ENCODE data around the gene VCPKMT.

DNA sequence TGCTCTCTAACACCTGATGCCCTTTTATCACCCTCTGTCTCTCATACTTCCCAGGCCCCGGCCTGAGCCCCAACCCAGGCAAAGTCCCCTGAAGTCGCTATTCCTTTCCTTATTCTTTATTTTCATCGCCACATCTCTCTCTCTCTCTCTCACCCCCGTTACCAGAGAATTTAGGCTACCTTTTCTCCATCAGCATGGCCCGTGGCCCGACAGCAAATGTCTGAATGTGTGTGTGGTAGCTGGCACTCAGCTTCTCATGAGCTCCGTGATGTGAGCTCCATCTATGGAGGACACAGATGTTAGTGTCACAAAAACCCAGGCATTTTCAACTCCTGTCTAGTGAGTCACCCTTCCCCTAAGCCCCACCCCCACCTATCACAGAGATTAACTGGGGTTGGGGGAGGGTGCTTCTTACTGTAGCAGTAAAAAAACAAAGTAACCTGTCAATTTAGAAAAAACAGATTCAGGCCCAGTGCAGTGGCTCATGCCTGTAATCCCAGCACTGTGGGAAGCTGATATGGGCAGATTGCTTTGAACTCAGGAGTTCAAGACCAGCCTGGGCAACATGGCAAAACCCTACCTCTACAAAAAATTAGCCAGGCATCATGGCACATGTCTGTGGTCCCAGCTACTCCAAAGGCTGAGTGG, 53.8 kb downstream of the VCPKMT start:
- TF ChIP-seq, protein P1, sequence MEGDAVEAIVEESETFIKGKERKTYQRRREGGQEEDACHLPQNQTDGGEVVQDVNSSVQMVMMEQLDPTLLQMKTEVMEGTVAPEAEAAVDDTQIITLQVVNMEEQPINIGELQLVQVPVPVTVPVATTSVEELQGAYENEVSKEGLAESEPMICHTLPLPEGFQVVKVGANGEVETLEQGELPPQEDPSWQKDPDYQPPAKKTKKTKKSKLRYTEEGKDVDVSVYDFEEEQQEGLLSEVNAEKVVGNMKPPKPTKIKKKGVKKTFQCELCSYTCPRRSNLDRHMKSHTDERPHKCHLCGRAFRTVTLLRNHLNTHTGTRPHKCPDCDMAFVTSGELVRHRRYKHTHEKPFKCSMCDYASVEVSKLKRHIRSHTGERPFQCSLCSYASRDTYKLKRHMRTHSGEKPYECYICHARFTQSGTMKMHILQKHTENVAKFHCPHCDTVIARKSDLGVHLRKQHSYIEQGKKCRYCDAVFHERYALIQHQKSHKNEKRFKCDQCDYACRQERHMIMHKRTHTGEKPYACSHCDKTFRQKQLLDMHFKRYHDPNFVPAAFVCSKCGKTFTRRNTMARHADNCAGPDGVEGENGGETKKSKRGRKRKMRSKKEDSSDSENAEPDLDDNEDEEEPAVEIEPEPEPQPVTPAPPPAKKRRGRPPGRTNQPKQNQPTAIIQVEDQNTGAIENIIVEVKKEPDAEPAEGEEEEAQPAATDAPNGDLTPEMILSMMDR (IDR thresholded peaks at IDR 0.05; ENCODE audit: low read depth, low read length, poor library complexity, severe bottlenecking) = no peak
- no peak for TF ChIP-seq EZH2phosphoT487 (IDR thresholded peaks at IDR 0.05; ENCODE audit: borderline replicate concordance, low read length)

Data from DOHH2 (cell line).